HCT116 (cell line): ENCODE measurements around the gene IL1RAPL2. TPM values are rescaled to one million over a fixed set of nuclear protein-coding genes. Genes with fewer than 3 reads are reported as not detected.

ENCODE experiments used
- ATAC-seq: fragments of 200-7000 bp; cut with Tn5 transposase; 2 replicates; pipeline ENCODE4 v1.9.1; 2020; ENCODE audit warnings: mild to moderate bottlenecking, moderate library complexity
- BruUV-seq: library from RNA; stranded (reverse); fragments of 400-500 nt; replicated peaks from 2 replicates; lab custom pipeline; 2021; lab: Mats Ljungman, UMichigan
- CTCF ChIA-PET: fragments of 300-600 bp; sonication (Branson Sonifier 250); formaldehyde crosslinking; loops from one replicate; lab custom pipeline; 2021; ENCODE audit warnings: antibody characterized with exemption; lab: Charles Lee
- POLR2A ChIA-PET: fragments of 300-600, 350-600 bp; sonication (Branson Sonifier 250); formaldehyde crosslinking; loops from one replicate; lab custom pipeline; 2021; ENCODE audit warnings: antibody characterized with exemption; lab: Charles Lee
- RAD21 ChIA-PET, 2 experiments: fragments of 300-600 bp; sonication (Branson Sonifier 250); formaldehyde crosslinking; loops; one replicate each; lab custom pipeline; 2023; ENCODE audit warnings: low total read pairs in 2 of 2; ENCODE audit not compliant: uncharacterized antibody in 2 of 2, unreplicated experiment in 2 of 2, low non-redundant PET in 1 of 2; lab: Charles Lee
- DNase-seq: peaks from one replicate; pipeline ENCODE4 v3.0.0-alpha.2; 2010; ENCODE audit warnings: low read depth, low spot score
- H2AFZ ChIP-seq: fragments of 200-600 bp; shearing (Covaris generic), sonication (generic); 2 replicates; pipeline ENCODE4 v1.6.1; 2017; ENCODE audit warnings: low read depth, mixed run types, mixed read lengths, antibody characterized with exemption, low read length; ENCODE audit not compliant: poor library complexity, severe bottlenecking
- H3K27ac ChIP-seq: 2 replicates; pipeline ENCODE4 v1.5.1; 2012; ENCODE audit warnings: low read depth, low read length
- H3K27me3 ChIP-seq: fragments of 200-600 bp; sonication (generic); 2 replicates; pipeline ENCODE4 v1.6.1; 2016; ENCODE audit warnings: mixed run types, low read length, mixed read lengths; ENCODE audit not compliant: insufficient read depth
- H3K36me3 ChIP-seq, 2 experiments: fragments of 200-500 bp in 1 of 2; fragments of 200-600 bp in 1 of 2; sonication (Bioruptor generic) in 1 of 2; sonication (generic) in 1 of 2; 2 replicates each; pipeline versions ENCODE4 v1.5.1 to v1.6.1; 2014 to 2016; ENCODE audit warnings: low read length in 2 of 2, inconsistent platforms in 1 of 2, mixed read lengths in 1 of 2, mixed run types in 1 of 2; ENCODE audit not compliant: insufficient read depth in 2 of 2, control insufficient read depth in 1 of 2
- H3K4me1 ChIP-seq, 2 experiments: fragments of 200-600 bp in 1 of 2; sonication (generic) in 1 of 2; 2 replicates each; pipeline versions ENCODE4 v1.5.1 to v1.6.1; 2012 to 2017; ENCODE audit warnings: low read length in 2 of 2, inconsistent platforms in 1 of 2, mild to moderate bottlenecking in 1 of 2, mixed read lengths in 1 of 2, mixed run types in 1 of 2, moderate library complexity in 1 of 2; ENCODE audit not compliant: insufficient read depth in 2 of 2, control insufficient read depth in 1 of 2
- H3K4me2 ChIP-seq: fragments of 200-600 bp; sonication (generic); 2 replicates; pipeline ENCODE4 v1.6.1; 2017; ENCODE audit warnings: mixed run types, low read length, mixed read lengths
- H3K4me3 ChIP-seq, 2 experiments: fragments of 200-600 bp in 1 of 2; sonication (generic) in 1 of 2; replicated peaks in 1 of 2; 2 replicates each; pipeline ENCODE4 v1.5.1; 2011 to 2016; ENCODE audit warnings: low read length in 2 of 2, control low read depth in 1 of 2, low read depth in 1 of 2, mild to moderate bottlenecking in 1 of 2, mixed read lengths in 1 of 2, mixed run types in 1 of 2
- H3K79me2 ChIP-seq: fragments of 200-600 bp; sonication (generic); 2 replicates; pipeline ENCODE4 v1.6.1; 2017; ENCODE audit warnings: mild to moderate bottlenecking, mixed run types, low read length, moderate library complexity, mixed read lengths; ENCODE audit not compliant: insufficient read depth
- H3K9ac ChIP-seq: fragments of 200-600 bp; sonication (generic); 2 replicates; pipeline ENCODE4 v1.6.1; 2016; ENCODE audit warnings: low read length, mixed read lengths
- H3K9me2 ChIP-seq: fragments of 200-600 bp; sonication (generic), shearing (Covaris generic); 2 replicates; pipeline ENCODE4 v1.6.1; 2017; ENCODE audit warnings: mixed run types, mild to moderate bottlenecking, moderate library complexity; ENCODE audit not compliant: insufficient read depth
- H3K9me3 ChIP-seq, 2 experiments: fragments of 200-500 bp in 1 of 2; fragments of 200-600 bp in 1 of 2; sonication (Bioruptor generic) in 1 of 2; sonication (generic) in 1 of 2; 2 replicates each; pipeline ENCODE4 v1.6.1; 2014 to 2017; ENCODE audit warnings: low read length in 2 of 2, mixed read lengths in 2 of 2, inconsistent platforms in 1 of 2, low read depth in 1 of 2, mild to moderate bottlenecking in 1 of 2, mixed run types in 1 of 2, moderate library complexity in 1 of 2; ENCODE audit not compliant: control insufficient read depth in 1 of 2, insufficient read depth in 1 of 2
- H4K20me1 ChIP-seq: fragments of 200-600 bp; sonication (generic), shearing (Covaris generic); 2 replicates; pipeline ENCODE4 v1.6.1; 2017; ENCODE audit warnings: mixed run types, mild to moderate bottlenecking, moderate library complexity; ENCODE audit not compliant: insufficient read depth
- CBX3 ChIP-seq: IDR thresholded peaks from 2 replicates; pipeline ENCODE4 v1.6.1; 2012; ENCODE audit warnings: low read depth
- EGR1 ChIP-seq: IDR thresholded peaks from 2 replicates; pipeline ENCODE4 v1.6.1; 2012; ENCODE audit warnings: low read depth
- EZH2 ChIP-seq: fragments of 200-600 bp; sonication (generic); IDR thresholded peaks from 2 replicates; pipeline ENCODE4 v1.6.1; 2017; ENCODE audit warnings: antibody characterized with exemption, mixed run types
- EZH2phosphoT487 ChIP-seq: fragments of 200-600 bp; IDR thresholded peaks from 2 replicates; pipeline ENCODE4 v1.6.1; 2018; ENCODE audit warnings: antibody characterized with exemption, borderline replicate concordance
- MAX ChIP-seq: IDR thresholded peaks from 2 replicates; pipeline ENCODE4 v1.6.1; 2012
- POLR2A ChIP-seq: IDR thresholded peaks from 2 replicates; pipeline ENCODE4 v1.7.0; 2011; ENCODE audit warnings: borderline replicate concordance; ENCODE audit not compliant: insufficient read depth, insufficient read length; ENCODE audit errors: extremely low read depth
- RAD21 ChIP-seq: IDR thresholded peaks from 2 replicates; pipeline ENCODE4 v1.6.1; 2012; ENCODE audit warnings: low read depth, mild to moderate bottlenecking
- REST ChIP-seq: IDR thresholded peaks from 2 replicates; pipeline ENCODE4 v1.6.1; 2012; ENCODE audit warnings: low read depth
- SIN3A ChIP-seq: IDR thresholded peaks from 2 replicates; pipeline ENCODE4 v1.6.1; 2012; ENCODE audit warnings: low read depth
- SRF ChIP-seq: IDR thresholded peaks from 2 replicates; pipeline ENCODE4 v1.6.1; 2012; ENCODE audit warnings: low read depth
- TCF7L2 ChIP-seq: IDR thresholded peaks from 2 replicates; pipeline ENCODE4 v1.7.0; 2011; ENCODE audit warnings: borderline replicate concordance, inconsistent platforms; ENCODE audit not compliant: insufficient read depth, insufficient read length; ENCODE audit errors: extremely low read depth
- ZBTB33 ChIP-seq: IDR thresholded peaks from 2 replicates; pipeline ENCODE4 v1.6.1; 2011; ENCODE audit warnings: mild to moderate bottlenecking, low read length, moderate library complexity; ENCODE audit not compliant: insufficient replicate concordance; ENCODE audit errors: extremely low read depth
- ZNF274 ChIP-seq: fragments of 200-500 bp; sonication (Bioruptor generic); IDR thresholded peaks from 2 replicates; pipeline ENCODE4 v1.6.1; 2014; ENCODE audit warnings: mild to moderate bottlenecking, low read depth, low read length, inconsistent platforms
- intact Hi-C: fragments of 100-400 bp; cut with micrococcal nuclease; formaldehyde crosslinking; loops from 2 replicates; pipeline ENCODE4 v1.10.0; 2022
- total RNA-seq: library from RNA; stranded (reverse); gene quantifications from one replicate; pipeline ENCODE4 v1.2.1, GENCODE V29; 2021; ENCODE audit not compliant: unreplicated experiment

IL1RAPL2 gene
- total RNA-seq, 1 experiment from 2014 or later = not detected

GRCh38 chrX:105738162-105738561 is 1172.2 kb downstream of the IL1RAPL2 start:
- intact Hi-C loops = no loop called here
- Histone ChIP-seq H3K4me2 (no peak overlapping the region), H3K27me3 (peaks cover 3% of the 10 kb centered on the region; the same call in 1 of the 2 replicates), H3K27ac (no peak overlapping the region), H3K4me3 (no peak overlapping the region), H4K20me1 (no peaks in the 10 kb centered on the region), H3K4me1 (no peaks in the 10 kb centered on the region), H3K9me2 (no peaks in the 10 kb centered on the region), H3K9ac (no peak overlapping the region), H3K79me2 (no peaks in the 10 kb centered on the region), H2AFZ (no peak overlapping the region), H3K9me3 (no peaks in the 10 kb centered on the region), H3K36me3 (no peaks in the 10 kb centered on the region)
- DNase-seq (no peak), ATAC-seq (no peak)
- ChIA-PET CTCF (no interaction called here), POLR2A (no interaction called here), RAD21 (no interaction called here)
- no peak for TF ChIP-seq POLR2A
- no TSS peak for BruUV-seq

GRCh38 chrX:105744291-105744690 is 1178.3 kb downstream of the IL1RAPL2 start:
- H3K36me3 ChIP-seq = no peaks in the 10 kb centered on the region
- no peak overlapping the region for H3K4me2 ChIP-seq
- no peaks in the 10 kb centered on the region for H3K9me2 ChIP-seq
- H3K9me3 ChIP-seq = no peaks in the 10 kb centered on the region
- H3K27me3 ChIP-seq = peaks cover 3% of the 10 kb centered on the region; the same call in 1 of the 2 replicates
- no peaks in the 10 kb centered on the region for H3K4me1 ChIP-seq
- no peak for DNase-seq
- BruUV-seq = no TSS peak
- H3K4me3 ChIP-seq = no peak overlapping the region
- H3K79me2 ChIP-seq = no peaks in the 10 kb centered on the region
- CTCF ChIA-PET = no interaction called here
- TF ChIP-seq REST = no peak
- TF ChIP-seq EZH2phosphoT487 = no peak
- no peak for TF ChIP-seq MAX
- TF ChIP-seq RAD21 = no peak
- TF ChIP-seq ZBTB33 = no peak
- no peak for TF ChIP-seq EZH2
- no peak for TF ChIP-seq SRF
- no peak for TF ChIP-seq ZNF274
- no peak for TF ChIP-seq TCF7L2
- no peak for TF ChIP-seq EGR1
- TF ChIP-seq SIN3A = no peak
- no peak for TF ChIP-seq CBX3
- intact Hi-C loops = no loop called here
- no peak overlapping the region for H3K27ac ChIP-seq
- no peak overlapping the region for H2AFZ ChIP-seq
- no peaks in the 10 kb centered on the region for H4K20me1 ChIP-seq
- POLR2A ChIA-PET = no interaction called here
- RAD21 ChIA-PET = no interaction called here
- no peak overlapping the region for H3K9ac ChIP-seq
- ATAC-seq = no peak
